OCI-LY3 (cell line): ENCODE results near the gene COX17.

Experiments used
- H2AFZ ChIP-seq: fragments of 200-600, 300-600 bp; shearing (Covaris generic); 2 replicates; pipeline ENCODE4 v1.6.0; 2014; ENCODE audit warnings: antibody characterized with exemption, low read depth, low read length
- H3K27ac ChIP-seq: fragments of 200-600, 300-600 bp; sonication (generic); 2 replicates; pipeline ENCODE4 v1.5.1; 2014; ENCODE audit warnings: mild to moderate bottlenecking, low read length, moderate library complexity, mixed read lengths
- H3K27me3 ChIP-seq: fragments of 200-600, 300-600 bp; sonication (generic); 2 replicates; pipeline ENCODE4 v1.6.1; 2014; ENCODE audit warnings: low read depth, low read length, mixed read lengths
- H3K36me3 ChIP-seq: fragments of 200-600, 300-600 bp; sonication (generic); replicated peaks from 2 replicates; pipeline ENCODE3; 2014; ENCODE audit warnings: low read depth, low read length, mixed read lengths
- H3K4me1 ChIP-seq: fragments of 300-600, 200-600 bp; sonication (generic); 2 replicates; pipeline ENCODE4 v1.6.1; 2014; ENCODE audit warnings: low read length, mixed read lengths
- H3K4me2 ChIP-seq: fragments of 200-600, 300-600 bp; sonication (generic); 2 replicates; pipeline ENCODE4 v1.6.1; 2014; ENCODE audit warnings: low read length, mixed read lengths
- H3K4me3 ChIP-seq: fragments of 300-600, 200-600 bp; sonication (generic); 2 replicates; pipeline ENCODE4 v1.5.1; 2014; ENCODE audit warnings: antibody characterized with exemption, mild to moderate bottlenecking, low read length, moderate library complexity
- H3K79me2 ChIP-seq: fragments of 300-600, 200-600 bp; shearing (Covaris generic); 2 replicates; pipeline ENCODE4 v1.6.1; 2014; ENCODE audit warnings: mild to moderate bottlenecking, low read length, mixed read lengths
- H3K9ac ChIP-seq: fragments of 300-600, 200-600 bp; shearing (Covaris generic); 2 replicates; pipeline ENCODE4 v1.6.0; 2014; ENCODE audit warnings: mild to moderate bottlenecking, low read length, moderate library complexity
- H3K9me3 ChIP-seq: fragments of 200-600, 300-600 bp; shearing (Covaris generic); 2 replicates; pipeline ENCODE4 v1.6.1; 2014; ENCODE audit warnings: low read length, mixed read lengths; ENCODE audit not compliant: insufficient read depth
- H4K20me1 ChIP-seq: fragments of 200-600, 300-600 bp; sonication (generic); 2 replicates; pipeline ENCODE4 v1.6.1; 2016; ENCODE audit warnings: low read length, mixed read lengths; ENCODE audit not compliant: insufficient read depth
- EZH2phosphoT487 ChIP-seq: fragments of 200-600 bp; shearing (Covaris generic); IDR thresholded peaks from 2 replicates; pipeline ENCODE4 v1.6.1; 2018; ENCODE audit warnings: antibody characterized with exemption, mixed run types, low read depth
- TF ChIP-seq, protein P1 (sequence below): fragments of 200-600, 300-600 bp; sonication (generic); IDR thresholded peaks from 2 replicates; pipeline ENCODE4 v1.5.1; 2014; ENCODE audit warnings: antibody characterized with exemption, low read length, low read depth

COX17 gene

DNA sequence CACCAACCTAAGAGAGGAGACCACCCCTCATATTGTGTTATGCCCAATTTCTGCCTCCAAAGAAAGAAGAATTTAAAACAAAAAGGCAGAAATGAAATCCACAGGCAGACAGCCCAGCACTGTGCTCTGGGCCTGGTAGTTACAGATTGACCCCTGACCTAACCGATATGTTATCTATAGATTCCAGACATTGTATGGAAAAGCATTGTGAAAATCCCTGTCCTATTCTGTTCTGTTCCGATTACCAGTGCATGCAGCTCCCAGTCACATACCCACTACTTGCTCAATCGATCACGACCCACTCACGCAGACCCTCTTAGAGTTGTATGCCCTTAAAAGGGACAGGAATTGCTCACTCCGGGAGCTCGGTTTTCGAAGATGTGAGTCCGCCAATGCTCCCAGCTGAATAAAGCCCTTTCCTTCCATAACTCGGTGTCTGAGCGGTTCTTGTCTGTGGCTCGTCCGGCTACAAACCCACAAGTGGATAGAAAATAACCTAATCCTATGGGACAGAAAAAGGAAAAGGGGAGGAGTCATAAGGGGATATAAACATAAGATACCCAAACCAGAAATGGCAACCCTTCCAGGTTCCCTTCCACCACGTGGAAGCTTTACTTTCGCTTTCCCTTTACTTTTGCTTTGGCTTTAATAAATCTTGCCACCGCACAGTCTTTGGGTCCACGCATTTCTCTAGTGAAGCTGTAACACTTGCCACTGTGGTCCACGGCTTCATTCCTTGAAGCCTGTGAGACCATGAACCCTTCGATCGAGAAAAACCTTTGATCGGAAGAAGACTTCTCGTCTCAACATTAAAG lies 23.9 kb upstream of the COX17 start:
- TF ChIP-seq, protein P1, sequence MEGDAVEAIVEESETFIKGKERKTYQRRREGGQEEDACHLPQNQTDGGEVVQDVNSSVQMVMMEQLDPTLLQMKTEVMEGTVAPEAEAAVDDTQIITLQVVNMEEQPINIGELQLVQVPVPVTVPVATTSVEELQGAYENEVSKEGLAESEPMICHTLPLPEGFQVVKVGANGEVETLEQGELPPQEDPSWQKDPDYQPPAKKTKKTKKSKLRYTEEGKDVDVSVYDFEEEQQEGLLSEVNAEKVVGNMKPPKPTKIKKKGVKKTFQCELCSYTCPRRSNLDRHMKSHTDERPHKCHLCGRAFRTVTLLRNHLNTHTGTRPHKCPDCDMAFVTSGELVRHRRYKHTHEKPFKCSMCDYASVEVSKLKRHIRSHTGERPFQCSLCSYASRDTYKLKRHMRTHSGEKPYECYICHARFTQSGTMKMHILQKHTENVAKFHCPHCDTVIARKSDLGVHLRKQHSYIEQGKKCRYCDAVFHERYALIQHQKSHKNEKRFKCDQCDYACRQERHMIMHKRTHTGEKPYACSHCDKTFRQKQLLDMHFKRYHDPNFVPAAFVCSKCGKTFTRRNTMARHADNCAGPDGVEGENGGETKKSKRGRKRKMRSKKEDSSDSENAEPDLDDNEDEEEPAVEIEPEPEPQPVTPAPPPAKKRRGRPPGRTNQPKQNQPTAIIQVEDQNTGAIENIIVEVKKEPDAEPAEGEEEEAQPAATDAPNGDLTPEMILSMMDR = no peak
- no peak for TF ChIP-seq EZH2phosphoT487
- H3K9ac ChIP-seq = peak overlapping the region; percentile 53; the same call in 1 of the 2 replicates
- peaks cover 77% of the 10 kb centered on the region for H3K4me1 ChIP-seq
- H3K4me3 ChIP-seq = peak overlapping the region; percentile 19; the same call in 1 of the 2 replicates
- peaks cover 12% of the 10 kb centered on the region for H3K79me2 ChIP-seq
- peaks cover 3% of the 10 kb centered on the region for H3K36me3 ChIP-seq
- H4K20me1 ChIP-seq = no peaks in the 10 kb centered on the region
- H3K9me3 ChIP-seq = no peaks in the 10 kb centered on the region
- H3K27me3 ChIP-seq = no peaks in the 10 kb centered on the region
- H2AFZ ChIP-seq = no peak overlapping the region
- peak overlapping the region; percentile 92 for H3K27ac ChIP-seq
- H3K4me2 ChIP-seq = peak overlapping the region; percentile 77

DNA sequence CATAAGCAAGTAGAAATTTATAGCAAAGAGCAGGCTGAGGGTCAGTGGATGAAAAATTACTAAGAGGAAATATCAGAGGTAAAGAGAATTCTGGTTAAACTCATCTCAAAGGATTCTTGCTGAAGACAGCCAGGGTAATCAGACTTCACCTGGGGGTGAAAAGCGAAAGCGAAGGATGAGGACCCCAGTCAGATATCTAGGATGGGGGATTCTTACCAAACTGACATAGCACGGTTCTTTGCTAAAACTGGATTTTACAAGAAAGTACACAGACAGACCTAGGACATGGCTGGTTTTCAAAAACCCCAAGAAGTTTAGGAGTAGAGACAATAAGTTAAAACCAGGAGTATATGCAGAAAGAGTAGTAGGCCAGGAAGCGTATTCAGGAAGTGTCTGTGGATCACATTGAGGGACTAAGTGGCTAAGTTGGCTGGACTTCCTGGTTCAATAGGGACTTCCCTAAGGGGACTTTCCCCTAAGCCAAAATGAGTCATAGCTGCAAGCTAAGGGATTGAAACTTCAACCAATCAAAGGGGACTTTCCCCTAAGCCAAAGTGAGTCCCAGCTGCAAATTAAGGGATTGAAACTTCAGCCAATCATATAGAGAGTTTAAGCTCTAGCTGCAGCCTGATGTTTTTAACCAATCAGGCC lies 23.2 kb upstream of the COX17 start:
- TF ChIP-seq EZH2phosphoT487 = no peak
- TF ChIP-seq, protein P1 = no peak
- Histone ChIP-seq H3K27me3 (no peaks in the 10 kb centered on the region), H3K36me3 (peaks cover 3% of the 10 kb centered on the region), H3K79me2 (peaks cover 12% of the 10 kb centered on the region), H2AFZ (no peak overlapping the region), H3K4me1 (peaks cover 82% of the 10 kb centered on the region), H3K4me3 (peak overlapping the region; percentile 63), H3K4me2 (peak overlapping the region; percentile 90), H3K9ac (peak overlapping the region; percentile 88), H4K20me1 (no peaks in the 10 kb centered on the region), H3K9me3 (no peaks in the 10 kb centered on the region), H3K27ac (peak overlapping the region; percentile 92)

DNA sequence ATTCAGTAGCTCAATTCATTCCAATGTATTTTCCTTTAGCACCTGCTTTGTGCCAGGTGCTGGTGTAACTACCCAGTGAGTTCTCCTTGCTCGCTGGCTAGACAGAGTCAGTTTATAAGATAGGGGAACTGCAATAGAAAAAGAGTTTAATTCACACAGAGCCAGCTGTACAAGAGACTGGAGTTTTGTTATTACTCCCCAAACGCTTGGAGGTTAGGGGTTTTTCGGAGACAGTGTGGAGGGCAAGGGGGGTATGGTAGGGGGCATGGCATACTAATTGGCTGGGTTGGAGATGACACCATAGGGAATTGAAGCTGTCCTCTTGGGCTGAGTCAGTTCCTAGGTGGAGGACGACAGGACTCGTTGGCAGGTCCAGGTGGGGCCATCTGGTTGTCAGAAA lies 20.2 kb upstream of the COX17 start:
- peak overlapping the region; percentile 92 for H3K27ac ChIP-seq
- no peaks in the 10 kb centered on the region for H3K9me3 ChIP-seq
- no peaks in the 10 kb centered on the region for H4K20me1 ChIP-seq
- H3K4me1 ChIP-seq = peaks cover 75% of the 10 kb centered on the region
- H3K9ac ChIP-seq = peak overlapping the region; percentile 60
- H2AFZ ChIP-seq = no peak overlapping the region
- peak overlapping the region; percentile 69 for H3K4me2 ChIP-seq
- no peaks in the 10 kb centered on the region for H3K79me2 ChIP-seq
- peaks cover 3% of the 10 kb centered on the region for H3K36me3 ChIP-seq
- no peaks in the 10 kb centered on the region for H3K27me3 ChIP-seq
- peak overlapping the region; percentile 50 for H3K4me3 ChIP-seq
- no peak for TF ChIP-seq EZH2phosphoT487
- TF ChIP-seq, protein P1 = no peak

DNA sequence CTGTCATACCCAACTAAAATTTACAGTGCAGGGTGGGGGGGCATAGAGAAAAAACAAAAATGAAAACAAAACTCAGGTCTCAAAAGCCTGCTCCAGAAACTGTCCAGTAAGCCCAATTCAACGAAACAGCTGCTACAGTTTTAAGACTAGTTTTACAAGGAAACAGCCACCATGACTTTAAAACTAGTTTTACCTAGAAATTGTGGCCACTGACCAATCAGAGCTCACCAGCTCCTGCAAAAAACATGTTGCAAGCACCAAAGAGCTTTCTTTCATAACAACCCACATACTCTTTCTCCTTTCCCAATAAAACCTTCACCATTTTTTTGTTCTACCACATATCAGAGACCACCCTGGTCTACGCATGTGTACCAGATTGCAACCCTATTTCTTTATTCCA lies 18.3 kb upstream of the COX17 start:
- Histone ChIP-seq H3K27ac (peak overlapping the region; percentile 92; the same call in 1 of the 2 replicates), H3K4me1 (peaks cover 66% of the 10 kb centered on the region), H3K4me3 (no peak overlapping the region), H3K4me2 (no peak overlapping the region), H3K9me3 (no peaks in the 10 kb centered on the region), H2AFZ (no peak overlapping the region), H3K27me3 (no peaks in the 10 kb centered on the region), H4K20me1 (no peaks in the 10 kb centered on the region), H3K36me3 (no peaks in the 10 kb centered on the region), H3K9ac (no peak overlapping the region), H3K79me2 (no peaks in the 10 kb centered on the region)
- no peak for TF ChIP-seq EZH2phosphoT487
- TF ChIP-seq, protein P1 = no peak
